ENCODE results near the gene GAB3. TPM values are rescaled to one million over a fixed set of nuclear protein-coding genes. Genes with fewer than 3 reads are reported as not detected.
"Not testable (repeated sequence)": the region's sequence is repeated elsewhere in the genome, so short reads cannot be mapped to it uniquely, and the experiment has no call there.

The GAB3 gene
- total RNA-seq, 1 experiment from 2014 or later, result 0.17 TPM

DNA sequence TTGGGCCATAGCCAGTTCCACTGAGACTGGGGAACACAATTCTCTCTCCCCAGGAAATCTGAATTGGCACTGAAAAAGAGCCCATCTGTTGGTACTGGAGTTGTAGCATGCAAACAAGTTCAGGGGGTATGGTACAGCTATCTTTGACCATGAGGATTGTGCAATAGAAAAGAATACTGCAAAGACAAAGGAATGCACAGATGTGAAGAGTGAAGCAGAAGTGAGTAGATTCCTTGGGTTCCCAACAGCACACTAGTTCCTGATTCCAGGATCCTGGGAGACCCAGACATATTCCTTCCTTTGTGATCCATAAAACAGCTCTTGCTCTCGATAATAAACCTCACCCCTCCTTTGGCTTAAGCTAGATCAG lies 54.2 kb downstream of the GAB3 start:
- Histone ChIP-seq H4K20me1 (ENCODE audit: insufficient read depth) (no peaks in the 10 kb centered on the region), H3K79me2 (ENCODE audit: low read depth) (no peaks in the 10 kb centered on the region), H3K9me3 (ENCODE audit: insufficient read depth, low read depth) (no peaks in the 10 kb centered on the region), H3K27ac (no peak overlapping the region), H3K4me1 (replicated peaks; ENCODE audit: insufficient read depth) (no peaks in the 10 kb centered on the region), H3F3A (ENCODE audit: insufficient read depth, low read depth) (no peaks in the 10 kb centered on the region), H3K4me2 (no peak overlapping the region), H3K27me3 (ENCODE audit: insufficient read depth, low read depth) (peaks cover 8% of the 10 kb centered on the region; the same call in 1 of the 2 replicates), H3K36me3 (ENCODE audit: low read depth) (no peaks in the 10 kb centered on the region), H2AFZ (no peak overlapping the region), H3K9me2 (ENCODE audit: insufficient read depth) (no peaks in the 10 kb centered on the region), H3K4me3 (no peak overlapping the region)
- no TSS peak for BruUV-seq (replicated peaks)
- POLR2A ChIA-PET (ENCODE audit: unreplicated experiment), result no interaction called here
- CTCF ChIA-PET, result interaction anchor here (0.6 kb wide), 1 partner anchor 258 kb away, joined by 5 read pairs; no protein-coding TSS in a partner anchor
- intact Hi-C loops (cut with micrococcal nuclease; ENCODE audit: unreplicated experiment), result no loop called here
- DNase-seq, result no peak
- TF ChIP-seq CTCF (conservative IDR thresholded peaks at IDR 0.05) (no peak), EZH2 (IDR thresholded peaks at IDR 0.05; ENCODE audit: low read depth) (no peak)

DNA sequence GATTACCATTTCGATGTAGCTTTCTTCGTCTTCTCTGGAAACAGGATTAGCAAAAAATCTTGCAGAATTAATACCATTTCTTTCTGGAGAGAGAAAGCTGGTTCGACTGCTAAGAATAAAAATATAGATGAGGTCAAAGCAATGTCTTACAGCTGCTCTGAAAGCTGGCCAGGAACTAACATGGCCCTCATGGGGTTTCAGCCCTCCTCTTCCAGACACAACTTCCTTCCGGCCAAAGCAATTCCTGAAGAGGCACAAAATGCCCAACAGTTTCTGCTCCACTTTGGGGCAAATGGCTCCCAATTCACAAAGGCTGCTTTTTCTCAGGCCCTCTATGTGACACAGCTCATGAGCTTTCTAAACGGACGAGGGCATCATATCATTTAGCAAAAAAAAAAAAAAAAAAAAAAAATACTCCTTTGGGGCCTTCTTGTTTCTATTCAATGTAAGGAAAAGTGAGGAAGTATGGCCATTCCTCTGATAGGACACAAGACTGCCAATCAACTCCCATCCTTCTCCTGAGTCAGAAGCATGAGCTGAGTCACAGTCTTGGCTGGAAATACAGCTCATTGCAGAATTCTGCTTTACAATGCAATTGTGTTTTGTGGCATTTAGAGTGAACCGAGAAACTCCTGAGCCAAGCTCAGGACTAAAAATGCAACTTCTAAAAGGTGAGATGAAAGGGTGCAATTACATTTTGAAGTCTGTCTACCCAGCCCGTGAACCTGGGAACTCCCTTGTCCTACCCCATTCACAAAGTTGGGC lies 54.8 kb downstream of the GAB3 start:
- ChIA-PET POLR2A (ENCODE audit: unreplicated experiment) (no interaction called here), CTCF (interaction anchor here (0.6 kb wide), 1 partner anchor 259 kb away, joined by 5 read pairs; no protein-coding TSS in a partner anchor)
- no peaks in the 10 kb centered on the region for H3K9me3 ChIP-seq (ENCODE audit: insufficient read depth, low read depth)
- H3K4me3 ChIP-seq, result no peak overlapping the region
- TF ChIP-seq EZH2 (IDR thresholded peaks at IDR 0.05; ENCODE audit: low read depth) (no peak), CTCF (conservative IDR thresholded peaks at IDR 0.05) (no peak)
- H3K4me2 ChIP-seq, result no peak overlapping the region
- H3K36me3 ChIP-seq (ENCODE audit: low read depth), result no peaks in the 10 kb centered on the region
- intact Hi-C loops (cut with micrococcal nuclease; ENCODE audit: unreplicated experiment), result no loop called here
- DNase-seq, result no peak
- no peaks in the 10 kb centered on the region for H4K20me1 ChIP-seq (ENCODE audit: insufficient read depth)
- H2AFZ ChIP-seq, result no peak overlapping the region
- BruUV-seq (replicated peaks), result no TSS peak
- no peaks in the 10 kb centered on the region for H3K9me2 ChIP-seq (ENCODE audit: insufficient read depth)
- no peak overlapping the region for H3K27ac ChIP-seq
- no peaks in the 10 kb centered on the region for H3F3A ChIP-seq (ENCODE audit: insufficient read depth, low read depth)
- no peaks in the 10 kb centered on the region for H3K79me2 ChIP-seq (ENCODE audit: low read depth)
- H3K27me3 ChIP-seq (ENCODE audit: insufficient read depth, low read depth), result peaks cover 10% of the 10 kb centered on the region; the same call in 1 of the 2 replicates
- no peaks in the 10 kb centered on the region for H3K4me1 ChIP-seq (replicated peaks; ENCODE audit: insufficient read depth)

GRCh38 chrX:154693394-154693793 lies 57.5 kb downstream of the GAB3 start:
- peaks cover 10% of the 10 kb centered on the region; the same call in 1 of the 2 replicates for H3K27me3 ChIP-seq (ENCODE audit: insufficient read depth, low read depth)
- no peaks in the 10 kb centered on the region for H3K79me2 ChIP-seq (ENCODE audit: low read depth)
- H3K27ac ChIP-seq, result no peak overlapping the region
- no peaks in the 10 kb centered on the region for H3K9me3 ChIP-seq (ENCODE audit: insufficient read depth, low read depth)
- no peaks in the 10 kb centered on the region for H3K9me2 ChIP-seq (ENCODE audit: insufficient read depth)
- ChIA-PET CTCF (no interaction called here), POLR2A (ENCODE audit: unreplicated experiment) (no interaction called here)
- no peaks in the 10 kb centered on the region for H3F3A ChIP-seq (ENCODE audit: insufficient read depth, low read depth)
- H3K4me3 ChIP-seq, result no peak overlapping the region
- intact Hi-C loops (cut with micrococcal nuclease; ENCODE audit: unreplicated experiment), result no loop called here
- H4K20me1 ChIP-seq (ENCODE audit: insufficient read depth), result no peaks in the 10 kb centered on the region
- no peak overlapping the region for H3K4me2 ChIP-seq
- no peak for DNase-seq
- BruUV-seq (replicated peaks), result no TSS peak
- TF ChIP-seq CTCF (conservative IDR thresholded peaks at IDR 0.05) (no peak), EZH2 (IDR thresholded peaks at IDR 0.05; ENCODE audit: low read depth) (no peak)
- H3K4me1 ChIP-seq (replicated peaks; ENCODE audit: insufficient read depth), result no peaks in the 10 kb centered on the region
- no peak overlapping the region for H2AFZ ChIP-seq
- H3K36me3 ChIP-seq (ENCODE audit: low read depth), result no peaks in the 10 kb centered on the region

DNA sequence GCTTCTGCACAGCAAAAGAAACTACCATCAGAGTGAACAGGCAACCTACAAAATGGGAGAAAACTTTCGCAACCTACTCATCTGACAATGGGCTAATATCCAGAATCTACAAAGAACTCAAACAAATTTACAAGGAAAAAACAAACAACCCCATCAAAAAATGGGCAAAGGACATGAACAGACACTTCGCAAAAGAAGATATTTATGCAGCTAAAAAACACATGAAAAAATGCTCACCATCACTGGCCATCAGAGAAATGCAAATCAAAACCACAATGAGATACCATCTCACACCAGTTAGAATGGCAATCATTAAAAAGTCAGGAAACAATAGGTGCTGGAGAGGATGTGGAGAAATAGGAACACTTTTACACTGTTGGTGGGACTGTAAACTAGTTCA lies 60.4 kb downstream of the GAB3 start:
- intact Hi-C loops (cut with micrococcal nuclease; ENCODE audit: unreplicated experiment); H3K27ac ChIP-seq; H3K79me2 ChIP-seq (ENCODE audit: low read depth); H3K4me2 ChIP-seq; H4K20me1 ChIP-seq (ENCODE audit: insufficient read depth); H3K9me3 ChIP-seq (ENCODE audit: insufficient read depth, low read depth); BruUV-seq (replicated peaks); DNase-seq; H2AFZ ChIP-seq; H3K36me3 ChIP-seq (ENCODE audit: low read depth); H3K4me3 ChIP-seq; H3K9me2 ChIP-seq (ENCODE audit: insufficient read depth); CTCF ChIA-PET; POLR2A ChIA-PET (ENCODE audit: unreplicated experiment); H3F3A ChIP-seq (ENCODE audit: insufficient read depth, low read depth); H3K4me1 ChIP-seq (replicated peaks; ENCODE audit: insufficient read depth): not testable (repeated sequence)
- peaks cover 10% of the 10 kb centered on the region; the same call in 1 of the 2 replicates for H3K27me3 ChIP-seq (ENCODE audit: insufficient read depth, low read depth)

GRCh38 chrX:154672084-154672483 lies 78.8 kb downstream of the GAB3 start:
- H2AFZ ChIP-seq, result not testable (repeated sequence)

More at GRCh38 chrX:154672084-154672483, 78.8 kb downstream of the GAB3 start:
- H3K4me3 ChIP-seq; H3K4me1 ChIP-seq (replicated peaks; ENCODE audit: insufficient read depth); DNase-seq; H3K4me2 ChIP-seq; H3K27ac ChIP-seq; H3K79me2 ChIP-seq (ENCODE audit: low read depth); POLR2A ChIA-PET (ENCODE audit: unreplicated experiment); H4K20me1 ChIP-seq (ENCODE audit: insufficient read depth); H3K9me3 ChIP-seq (ENCODE audit: insufficient read depth, low read depth); H3K36me3 ChIP-seq (ENCODE audit: low read depth); intact Hi-C loops (cut with micrococcal nuclease; ENCODE audit: unreplicated experiment); H3K9me2 ChIP-seq (ENCODE audit: insufficient read depth); H3K27me3 ChIP-seq (ENCODE audit: insufficient read depth, low read depth); BruUV-seq (replicated peaks); H3F3A ChIP-seq (ENCODE audit: insufficient read depth, low read depth): not testable (repeated sequence)
- CTCF ChIA-PET, result interaction anchor here (0.7 kb wide), 1 partner anchor 465 kb away, joined by 8 read pairs; no protein-coding TSS in a partner anchor

Data from PC-9 (cell line).